GM19372 (cell line): ENCODE results near the gene TRIM50.
"Not testable (repeated sequence)": the region's sequence is repeated elsewhere in the genome, so short reads cannot be mapped to it uniquely, and the experiment has no call there.

Experiments used
- ATAC-seq: cut with Tn5 transposase; IDR thresholded peaks from one replicate; pipeline ENCODE4 v1.9.1; 2021; ENCODE audit warnings: mild to moderate bottlenecking, low read depth, moderate library complexity; ENCODE audit not compliant: unreplicated experiment

TRIM50 gene

DNA sequence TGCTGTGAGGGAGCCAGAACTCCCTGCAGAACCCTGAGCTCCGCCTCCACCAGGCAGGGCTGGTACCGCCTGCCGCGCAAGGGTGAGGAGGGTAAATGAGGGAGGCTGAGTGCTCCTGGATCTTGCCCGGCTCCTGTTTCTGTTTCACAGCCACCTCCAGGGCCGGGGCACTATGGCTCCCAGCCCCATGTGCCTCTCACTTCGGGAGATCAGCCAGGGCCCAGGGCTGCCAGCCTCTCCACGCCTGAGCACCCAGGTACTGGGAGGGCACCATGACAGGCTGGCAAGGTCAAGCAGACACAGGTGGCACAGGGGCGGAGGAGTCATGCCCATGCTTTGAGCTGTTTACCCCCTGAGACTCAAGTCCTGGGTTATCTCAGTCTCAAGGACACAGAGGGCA is 8.3 kb downstream of the TRIM50 start:
- not testable (repeated sequence) for ATAC-seq

GRCh38 chr7:73318656-73319204 is 9.2 kb downstream of the TRIM50 start:
- not testable (repeated sequence) for ATAC-seq

- no peak for ATAC-seq
Observed at GRCh38 chr7:73316521-73316920, 11.4 kb downstream of the TRIM50 start.

- ATAC-seq = no peak
Observed at GRCh38 chr7:73314271-73314670, 13.6 kb downstream of the TRIM50 start.

- no peak for ATAC-seq
Observed at GRCh38 chr7:73313521-73313906, 14.4 kb downstream of the TRIM50 start.

DNA sequence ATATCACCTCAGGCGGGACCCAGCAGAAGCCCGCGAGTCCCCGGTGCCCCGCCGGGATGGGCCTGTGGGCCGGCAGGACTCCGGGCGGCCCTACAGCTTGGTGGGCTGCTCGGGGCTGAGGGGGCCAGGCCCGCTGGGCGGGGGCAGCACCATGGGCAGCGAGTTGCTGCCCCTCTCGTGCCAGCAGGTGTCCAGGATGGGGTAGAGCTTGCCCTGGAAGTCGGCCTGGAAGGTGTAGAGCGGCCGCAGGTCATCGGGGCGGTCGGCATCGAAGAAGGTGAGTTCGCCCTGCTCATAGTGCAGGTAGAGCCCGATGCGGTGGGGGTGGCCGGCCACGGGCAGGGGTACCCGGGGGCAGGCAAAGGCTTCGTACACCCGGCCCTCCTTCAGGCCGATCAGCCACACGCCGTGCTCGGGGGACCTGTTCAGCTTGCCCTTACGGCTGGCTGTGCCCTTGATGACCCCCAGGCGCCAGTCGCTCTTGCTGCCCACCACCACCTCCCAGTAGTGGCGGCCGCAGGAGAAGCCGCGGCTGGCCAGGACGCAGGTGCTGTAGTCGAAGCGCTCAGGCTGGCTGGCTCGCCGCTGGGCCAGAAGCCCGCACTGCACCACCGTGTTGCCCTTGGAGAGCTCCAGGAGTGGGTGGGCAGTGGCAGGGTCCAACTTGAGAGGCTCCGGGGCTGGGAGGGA is 14.9 kb downstream of the TRIM50 start:
- no peak for ATAC-seq

- ATAC-seq = not testable (repeated sequence)
Observed at GRCh38 chr7:73311421-73311820, 16.5 kb downstream of the TRIM50 start.

DNA sequence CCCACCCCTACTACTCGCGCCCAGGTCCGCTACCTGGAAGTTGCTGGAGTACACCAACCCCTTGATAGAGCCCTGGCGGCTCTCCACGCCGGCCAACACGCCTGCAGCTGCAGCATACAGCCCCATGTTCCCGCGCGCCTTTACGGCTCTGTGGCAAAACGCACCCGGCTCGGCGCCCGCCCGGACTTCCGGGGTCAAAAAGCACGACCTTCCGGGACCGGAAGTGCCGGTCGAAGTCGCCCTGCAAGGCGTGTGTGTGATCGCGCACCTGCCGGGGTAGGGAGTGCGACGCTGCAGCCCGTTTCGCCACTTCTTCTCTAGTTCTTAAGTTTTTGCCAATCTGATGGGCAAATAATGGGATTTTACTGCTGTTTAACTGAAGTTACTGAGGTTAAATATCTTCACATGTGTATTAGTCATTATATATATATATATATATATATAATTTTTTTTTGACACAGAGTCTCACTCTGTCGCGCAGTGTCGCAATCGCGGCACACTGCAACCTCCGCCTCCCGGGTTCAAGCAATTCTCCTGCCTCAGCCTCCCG is 19.1 kb downstream of the TRIM50 start, which contains the start of gene NSUN5:
Gene NSUN5, minus strand, starts transcription at position 162 of the 550 bp plus-strand sequence. Its CDS starts 36 bp downstream, at position 126.
- ATAC-seq = peak; percentile 94

DNA sequence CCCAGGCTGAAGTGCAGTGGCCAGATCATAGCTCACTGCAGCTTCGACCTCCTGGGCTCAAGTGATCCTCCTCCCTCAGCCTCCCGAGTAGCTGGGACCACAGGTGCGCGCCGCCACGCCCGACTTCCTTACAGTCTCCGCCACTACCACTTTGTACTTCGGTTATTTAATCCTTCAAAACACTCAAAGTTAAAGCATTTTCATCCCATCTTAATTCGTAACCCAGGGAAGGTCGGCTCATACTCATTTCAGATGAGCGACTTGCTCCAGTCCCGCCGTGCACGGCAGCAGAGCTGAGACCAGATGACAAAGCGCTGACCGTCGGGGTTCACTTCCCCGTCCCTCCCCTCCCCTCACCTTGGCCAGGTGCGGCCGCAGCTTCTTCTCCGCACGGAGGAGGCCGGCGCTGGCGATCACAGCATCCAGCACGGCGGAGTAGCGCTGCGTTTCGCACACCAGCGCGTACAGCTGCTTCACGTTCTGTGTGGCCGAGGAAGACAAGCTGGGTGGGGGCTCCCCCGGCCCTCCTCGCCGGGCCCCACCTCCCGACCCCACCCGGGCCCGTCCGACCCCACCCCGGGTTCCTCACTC is 19.7 kb downstream of the TRIM50 start:
- ATAC-seq = peak; percentile 40

GRCh38 chr7:73307436-73307835 is 20.4 kb downstream of the TRIM50 start:
- no peak for ATAC-seq

- ATAC-seq = not testable (repeated sequence)
Observed at GRCh38 chr7:73304612-73305387, 23.1 kb downstream of the TRIM50 start.

- no peak for ATAC-seq
Observed at GRCh38 chr7:73304071-73304470, 23.8 kb downstream of the TRIM50 start.

GRCh38 chr7:73303546-73303945 is 24.3 kb downstream of the TRIM50 start:
- no peak for ATAC-seq

DNA sequence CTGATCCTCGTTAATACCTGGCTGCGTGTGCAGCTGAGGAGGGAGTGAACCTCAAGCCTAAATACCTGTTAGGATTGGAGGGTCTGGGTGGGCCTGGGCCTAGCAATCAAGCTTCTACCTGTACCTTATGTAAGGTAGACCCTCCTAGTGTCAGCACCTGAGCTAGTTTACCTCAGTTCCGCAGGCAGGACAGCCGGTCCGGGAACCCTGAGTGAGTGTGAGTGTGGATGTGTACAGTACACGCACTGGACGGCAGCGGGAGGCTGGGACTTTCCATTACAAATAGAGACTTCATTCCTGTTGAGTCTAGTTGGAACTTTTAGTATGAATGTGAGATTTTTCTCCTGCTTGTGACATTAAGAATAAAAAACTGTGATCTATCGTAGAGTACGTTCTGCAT is 25.0 kb downstream of the TRIM50 start:
- not testable (repeated sequence) for ATAC-seq

GRCh38 chr7:73301108-73301507 is 26.8 kb downstream of the TRIM50 start:
- ATAC-seq = not testable (repeated sequence)

GRCh38 chr7:73299812-73300211 is 28.1 kb downstream of the TRIM50 start:
- not testable (repeated sequence) for ATAC-seq

DNA sequence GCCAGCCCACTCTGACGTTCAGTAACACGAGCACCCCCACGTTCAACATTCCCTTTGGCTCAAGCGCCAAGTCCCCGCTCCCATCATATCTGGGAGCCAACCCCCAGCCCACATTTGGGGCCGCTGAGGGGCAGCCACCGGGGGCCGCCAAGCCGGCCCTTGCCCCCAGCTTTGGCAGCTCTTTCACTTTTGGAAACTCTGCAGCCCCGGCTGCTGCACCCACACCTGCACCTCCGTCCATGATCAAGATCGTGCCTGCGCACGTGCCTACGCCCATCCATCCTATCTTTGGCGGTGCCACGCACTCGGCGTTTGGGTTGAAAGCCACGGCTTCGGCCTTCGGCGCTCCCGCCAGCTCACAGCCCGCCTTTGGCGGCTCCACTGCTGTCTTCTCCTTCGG is 30.2 kb downstream of the TRIM50 start:
- not testable (repeated sequence) for ATAC-seq

- ATAC-seq = not testable (repeated sequence)
Observed at GRCh38 chr7:73297235-73297634, 30.6 kb downstream of the TRIM50 start.

GRCh38 chr7:73277210-73277609 is 50.7 kb downstream of the TRIM50 start:
- not testable (repeated sequence) for ATAC-seq

- not testable (repeated sequence) for ATAC-seq
Observed at GRCh38 chr7:73267813-73268212, 60.1 kb downstream of the TRIM50 start.
